Lower leg skin (tissue), 4 donors: ENCODE measurements around the gene FAH. TPM values are rescaled to one million over a fixed set of nuclear protein-coding genes. Genes with fewer than 3 reads are reported as not detected.

Experiments
- DNase-seq, 2 donors: peaks; one replicate each; pipeline ENCODE4 v3.0.0-alpha.2; 2019; ENCODE audit warnings: low spot score in 2 of 2
- H3K4me3 ChIP-seq: fragments of 200-600 bp; sonication (generic); 2 replicates; pipeline ENCODE4 v1.5.1; 2017; ENCODE audit warnings: mild to moderate bottlenecking, low read depth; ENCODE audit not compliant: poor library complexity, severe bottlenecking
- CTCF ChIP-seq, 3 donors: fragments of 450-650 bp; IDR thresholded peaks; one replicate each; pipeline ENCODE4 v1.5.1; 2016; ENCODE audit warnings: antibody characterized with exemption in 3 of 3, mild to moderate bottlenecking in 3 of 3, moderate library complexity in 2 of 3
- POLR2A ChIP-seq, 2 donors: fragments of 450-650 bp; IDR thresholded peaks; one replicate each; pipeline ENCODE4 v1.6.1; 2016 to 2017; ENCODE audit warnings: antibody characterized with exemption in 2 of 2, mild to moderate bottlenecking in 1 of 2, moderate library complexity in 1 of 2
- WGBS, 2 donors: methylation state at CpG; one replicate each; pipeline ENCODE4 v1.1.5; 2018; 5-methylcytosine and 5-hydroxymethylcytosine counted together
- intact Hi-C: fragments of 100-400 bp; cut with DNase I; formaldehyde crosslinking; loops from one replicate; pipeline ENCODE4 v1.15.0; 2023; ENCODE audit warnings: low total_unique reads
- total RNA-seq, 4 donors: library from RNA; depleted of rRNA; stranded (reverse); fragments of >200 nt; gene quantifications; one replicate each; pipeline ENCODE4 v1.1.0, GENCODE V29; 2016

The FAH gene
- total RNA-seq, 4 donors from 2014 or later, result 9.8 to 19.9 (median 11.8) TPM

GRCh38 chr15:80107774-80108173 is 45.0 kb upstream of the FAH start:
- intact Hi-C loops, result no loop called here
- no peak for TF ChIP-seq CTCF (IDR thresholded peaks at IDR 0.05)
- no peak for TF ChIP-seq POLR2A (IDR thresholded peaks at IDR 0.05)
- 60 to 61% methylated on average over 2 of the region's 3 CpGs for WGBS, 2 donors
- H3K4me3 ChIP-seq, result no peak overlapping the region
- no peak for DNase-seq

GRCh38 chr15:80109388-80109787 is 43.4 kb upstream of the FAH start:
- DNase-seq, result no peak
- WGBS, 2 donors, result 80 to 83% methylated on average over 3 of the region's 3 CpGs
- intact Hi-C loops, result no loop called here
- H3K4me3 ChIP-seq, result no peak overlapping the region
- TF ChIP-seq POLR2A (IDR thresholded peaks at IDR 0.05) (no peak), CTCF (IDR thresholded peaks at IDR 0.05) (no peak)

- intact Hi-C loops, result no loop called here
Observed at GRCh38 chr15:80110920-80111319, 41.9 kb upstream of the FAH start.

GRCh38 chr15:80114114-80114513 is 38.7 kb upstream of the FAH start:
- WGBS, 2 donors, result 76 to 84% methylated on average over 4 of the region's 4 CpGs
- intact Hi-C loops, result no loop called here
- DNase-seq, result no peak
- TF ChIP-seq CTCF (IDR thresholded peaks at IDR 0.05), result no peak
- TF ChIP-seq POLR2A (IDR thresholded peaks at IDR 0.05), result no peak
- H3K4me3 ChIP-seq, result no peak overlapping the region

More at GRCh38 chr15:80110920-80111319, 41.9 kb upstream of the FAH start:
- no peak overlapping the region for H3K4me3 ChIP-seq
- DNase-seq, result no peak
- TF ChIP-seq CTCF (IDR thresholded peaks at IDR 0.05) (no peak), POLR2A (IDR thresholded peaks at IDR 0.05) (no peak)

- 86 to 92% methylated on average over 1 of the region's 1 CpG for WGBS, 2 donors
Observed at GRCh38 chr15:80115021-80115420, 37.8 kb upstream of the FAH start.

More at GRCh38 chr15:80115021-80115420, 37.8 kb upstream of the FAH start:
- no peak for DNase-seq
- no peak overlapping the region for H3K4me3 ChIP-seq
- intact Hi-C loops, result no loop called here
- TF ChIP-seq CTCF (IDR thresholded peaks at IDR 0.05) (no peak), POLR2A (IDR thresholded peaks at IDR 0.05) (no peak)
